DOHH2 (cell line): ENCODE results near the gene TBC1D2B.

Experiments
- EZH2phosphoT487 ChIP-seq: fragments of 200-600 bp; sonication (generic); IDR thresholded peaks from 2 replicates; pipeline ENCODE4 v1.6.1; 2017; ENCODE audit warnings: borderline replicate concordance, mild to moderate bottlenecking, antibody characterized with exemption, low read length, moderate library complexity, mixed read lengths
- TF ChIP-seq, protein P1 (sequence below): fragments of 200-600 bp; sonication (generic); IDR thresholded peaks from one replicate; pipeline ENCODE4 v1.5.1; 2014; ENCODE audit warnings: antibody characterized with exemption, mild to moderate bottlenecking, low read depth, low read length; ENCODE audit not compliant: poor library complexity, severe bottlenecking

DNA sequence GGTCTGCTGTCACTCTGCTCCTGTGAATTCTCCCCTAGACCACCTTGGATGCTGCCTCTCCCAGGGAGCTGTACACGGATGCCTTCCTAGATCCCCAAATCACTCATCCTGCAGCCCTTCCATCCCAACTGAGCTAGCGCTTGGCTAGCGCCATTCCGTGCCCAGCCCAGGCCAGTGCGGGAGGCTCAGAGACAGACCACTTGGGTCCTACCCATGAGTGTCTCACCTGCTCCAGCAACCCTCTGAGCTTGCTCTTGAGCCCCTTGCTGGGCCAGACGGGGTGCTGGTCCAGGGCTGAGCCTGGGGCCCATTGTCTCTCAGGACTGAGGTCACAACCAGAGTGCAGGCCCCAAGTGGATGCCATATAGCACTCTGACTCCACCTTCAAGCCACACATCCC is 32.6 kb upstream of the TBC1D2B start:
- no peak for TF ChIP-seq EZH2phosphoT487
- TF ChIP-seq, protein P1, sequence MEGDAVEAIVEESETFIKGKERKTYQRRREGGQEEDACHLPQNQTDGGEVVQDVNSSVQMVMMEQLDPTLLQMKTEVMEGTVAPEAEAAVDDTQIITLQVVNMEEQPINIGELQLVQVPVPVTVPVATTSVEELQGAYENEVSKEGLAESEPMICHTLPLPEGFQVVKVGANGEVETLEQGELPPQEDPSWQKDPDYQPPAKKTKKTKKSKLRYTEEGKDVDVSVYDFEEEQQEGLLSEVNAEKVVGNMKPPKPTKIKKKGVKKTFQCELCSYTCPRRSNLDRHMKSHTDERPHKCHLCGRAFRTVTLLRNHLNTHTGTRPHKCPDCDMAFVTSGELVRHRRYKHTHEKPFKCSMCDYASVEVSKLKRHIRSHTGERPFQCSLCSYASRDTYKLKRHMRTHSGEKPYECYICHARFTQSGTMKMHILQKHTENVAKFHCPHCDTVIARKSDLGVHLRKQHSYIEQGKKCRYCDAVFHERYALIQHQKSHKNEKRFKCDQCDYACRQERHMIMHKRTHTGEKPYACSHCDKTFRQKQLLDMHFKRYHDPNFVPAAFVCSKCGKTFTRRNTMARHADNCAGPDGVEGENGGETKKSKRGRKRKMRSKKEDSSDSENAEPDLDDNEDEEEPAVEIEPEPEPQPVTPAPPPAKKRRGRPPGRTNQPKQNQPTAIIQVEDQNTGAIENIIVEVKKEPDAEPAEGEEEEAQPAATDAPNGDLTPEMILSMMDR = no peak
